Measurements from ENCODE around the gene CXXC5.
A peak's percentile ranks its signal among the peaks of the same experiment; 100 is the strongest.

GRCh38 chr5:139648205-139649081 is at the start of gene CXXC5:
- TF ChIP-seq CTCF (IDR thresholded peaks at IDR 0.05) (no peak), POLR2AphosphoS5 (IDR thresholded peaks at IDR 0.05) (peak; percentile 63 to 94 (median 90)), POLR2A (IDR thresholded peaks at IDR 0.05) (no peak), EP300 (IDR thresholded peaks at IDR 0.05) (no peak)

Data from sigmoid colon (tissue), 4 donors.